Upper lobe of left lung (tissue), 6 donors: ENCODE results near the gene NCAPD2. TPM values are rescaled to one million over a fixed set of nuclear protein-coding genes. Genes with fewer than 3 reads are reported as not detected.
A peak's percentile ranks its signal among the peaks of the same experiment; 100 is the strongest.

Experiments used
- ATAC-seq, 2 donors: fragments of 200-7000 bp; cut with Tn5 transposase; one replicate each; pipeline ENCODE4 v1.9.1; 2022; ENCODE audit warnings: mild to moderate bottlenecking in 2 of 2, moderate library complexity in 2 of 2; ENCODE audit not compliant: low FRiP score in 2 of 2
- DNase-seq, 2 donors: peaks; one replicate each; pipeline ENCODE4 v3.0.0-alpha.2; 2019 to 2020
- H3K27ac ChIP-seq, 4 donors: fragments of 200-600 bp; sonication (generic); one replicate each; pipeline ENCODE4 v1.5.1; 2016 to 2019
- H3K27me3 ChIP-seq, 4 donors: fragments of 200-600 bp; sonication (generic); one replicate each; pipeline ENCODE4 v1.5.1; 2017 to 2019
- H3K36me3 ChIP-seq, 4 donors: fragments of 200-600 bp; sonication (generic); one replicate each; pipeline ENCODE4 v1.5.1; 2016 to 2019
- H3K4me1 ChIP-seq, 4 donors: fragments of 200-600 bp; sonication (generic); one replicate each; pipeline ENCODE4 v1.5.1; 2018 to 2019
- H3K4me3 ChIP-seq, 4 donors: fragments of 200-600 bp; sonication (generic); one replicate each; pipeline ENCODE4 v1.5.1; 2017 to 2019; ENCODE audit warnings: mild to moderate bottlenecking in 2 of 4, moderate library complexity in 1 of 4
- H3K9me3 ChIP-seq, 4 donors: fragments of 200-600 bp; sonication (generic); one replicate each; pipeline ENCODE4 v1.5.1; 2018 to 2019
- EP300 ChIP-seq, 4 donors: sonication (generic); formaldehyde crosslinking; IDR thresholded peaks; one replicate each; pipeline ENCODE4 v1.5.1; 2017; ENCODE audit warnings: antibody characterized with exemption in 4 of 4, control low read depth in 2 of 4
- POLR2A ChIP-seq, 4 donors: fragments of 450-650 bp; IDR thresholded peaks; one replicate each; pipeline ENCODE4 v1.5.1; 2016 to 2017; ENCODE audit warnings: antibody characterized with exemption in 4 of 4, mild to moderate bottlenecking in 2 of 4
- POLR2AphosphoS5 ChIP-seq, 2 donors: sonication (generic); formaldehyde crosslinking; IDR thresholded peaks; one replicate each; pipeline ENCODE4 v1.5.1; 2017; ENCODE audit warnings: antibody characterized with exemption in 2 of 2
- WGBS, 2 donors: methylation state at CpG; one replicate each; pipeline ENCODE4 v1.1.5; 2017 to 2018; 5-methylcytosine and 5-hydroxymethylcytosine counted together
- total RNA-seq, 6 donors: library from RNA; depleted of rRNA in 4 of 6; stranded (reverse); fragments of >200 nt in 4 of 6; gene quantifications; one replicate each; pipeline versions ENCODE4 v1.1.0 to v1.2.1, GENCODE V29; 2016 to 2021
- TF ChIP-seq, protein P1 (sequence below), 6 experiments: fragments of 450-650 bp in 4 of 6; fragments of 200-600 bp in 2 of 6; sonication (generic) in 2 of 6; IDR thresholded peaks; one replicate each; pipeline ENCODE4 v1.5.1; 2016 to 2019; ENCODE audit warnings: antibody characterized with exemption in 6 of 6
- donor health status: DM: no; HTN: no; CAD: no; lungs with moderate emphysema.
- donor health status: DM: no; HTN: yes; CAD: no; lungs with severe emphysema.

The NCAPD2 gene
- total RNA-seq, 6 donors from 2014 or later, result 15.4 to 43.0 (median 25.5) TPM

DNA sequence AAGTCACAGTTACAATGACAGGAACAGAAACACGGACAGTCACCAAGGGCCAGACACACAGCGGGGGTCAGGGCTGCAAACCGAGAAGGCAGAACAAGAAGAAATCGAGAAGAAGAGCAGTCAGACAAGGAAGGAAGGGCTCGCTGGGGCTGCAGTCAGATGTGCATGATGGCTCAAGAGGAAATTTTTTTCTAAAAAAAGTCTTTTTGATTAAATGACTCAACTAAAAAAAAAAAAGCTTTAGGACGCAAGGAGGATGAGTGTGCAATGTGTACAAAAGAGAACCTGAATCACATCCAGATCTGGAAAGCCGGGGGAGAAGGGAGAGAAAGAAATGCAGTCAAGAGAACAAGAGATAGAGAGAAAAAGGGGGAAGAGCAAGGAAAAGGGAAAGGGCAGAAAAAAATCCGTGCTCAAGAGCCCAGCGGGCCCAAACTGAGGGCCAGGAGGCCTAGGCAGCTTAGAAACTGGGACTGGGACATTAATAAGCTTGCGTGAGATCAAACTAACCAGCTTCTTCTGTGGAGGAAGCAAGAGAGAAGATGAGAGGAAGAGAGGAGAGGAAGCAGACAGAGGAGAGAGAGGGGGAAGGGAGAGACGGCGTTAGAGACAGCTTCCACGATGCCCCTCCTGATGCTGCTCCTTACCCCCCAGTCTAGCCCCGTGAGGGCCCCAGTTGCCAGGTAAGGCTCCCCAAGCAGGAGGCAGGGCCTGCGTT, 55.2 kb downstream of the NCAPD2 start:
- DNase-seq, result no peak
- Histone ChIP-seq H3K9me3 (no peaks in the 10 kb centered on the region), H3K27ac (peak overlapping the region; percentile 60 to 89 (median 84)), H3K36me3 (peaks cover 0 to 53% (median 28%) of the 10 kb centered on the region in 4 donors), H3K27me3 (no peaks in the 10 kb centered on the region), H3K4me3 (peak overlapping the region in 1 of 4 donors; percentile 17), H3K4me1 (peaks cover 40 to 56% (median 48%) of the 10 kb centered on the region in 4 donors)
- WGBS, 2 donors, result 71 to 74% methylated on average over 15 of the region's 15 CpGs
- peak in 1 of 2 donors; percentile 13 for ATAC-seq
- TF ChIP-seq POLR2A (IDR thresholded peaks at IDR 0.05) (no peak), POLR2AphosphoS5 (IDR thresholded peaks at IDR 0.05) (no peak), EP300 (IDR thresholded peaks at IDR 0.05) (no peak)
- TF ChIP-seq, protein P1, sequence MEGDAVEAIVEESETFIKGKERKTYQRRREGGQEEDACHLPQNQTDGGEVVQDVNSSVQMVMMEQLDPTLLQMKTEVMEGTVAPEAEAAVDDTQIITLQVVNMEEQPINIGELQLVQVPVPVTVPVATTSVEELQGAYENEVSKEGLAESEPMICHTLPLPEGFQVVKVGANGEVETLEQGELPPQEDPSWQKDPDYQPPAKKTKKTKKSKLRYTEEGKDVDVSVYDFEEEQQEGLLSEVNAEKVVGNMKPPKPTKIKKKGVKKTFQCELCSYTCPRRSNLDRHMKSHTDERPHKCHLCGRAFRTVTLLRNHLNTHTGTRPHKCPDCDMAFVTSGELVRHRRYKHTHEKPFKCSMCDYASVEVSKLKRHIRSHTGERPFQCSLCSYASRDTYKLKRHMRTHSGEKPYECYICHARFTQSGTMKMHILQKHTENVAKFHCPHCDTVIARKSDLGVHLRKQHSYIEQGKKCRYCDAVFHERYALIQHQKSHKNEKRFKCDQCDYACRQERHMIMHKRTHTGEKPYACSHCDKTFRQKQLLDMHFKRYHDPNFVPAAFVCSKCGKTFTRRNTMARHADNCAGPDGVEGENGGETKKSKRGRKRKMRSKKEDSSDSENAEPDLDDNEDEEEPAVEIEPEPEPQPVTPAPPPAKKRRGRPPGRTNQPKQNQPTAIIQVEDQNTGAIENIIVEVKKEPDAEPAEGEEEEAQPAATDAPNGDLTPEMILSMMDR (IDR thresholded peaks at IDR 0.05), result no peak

DNA sequence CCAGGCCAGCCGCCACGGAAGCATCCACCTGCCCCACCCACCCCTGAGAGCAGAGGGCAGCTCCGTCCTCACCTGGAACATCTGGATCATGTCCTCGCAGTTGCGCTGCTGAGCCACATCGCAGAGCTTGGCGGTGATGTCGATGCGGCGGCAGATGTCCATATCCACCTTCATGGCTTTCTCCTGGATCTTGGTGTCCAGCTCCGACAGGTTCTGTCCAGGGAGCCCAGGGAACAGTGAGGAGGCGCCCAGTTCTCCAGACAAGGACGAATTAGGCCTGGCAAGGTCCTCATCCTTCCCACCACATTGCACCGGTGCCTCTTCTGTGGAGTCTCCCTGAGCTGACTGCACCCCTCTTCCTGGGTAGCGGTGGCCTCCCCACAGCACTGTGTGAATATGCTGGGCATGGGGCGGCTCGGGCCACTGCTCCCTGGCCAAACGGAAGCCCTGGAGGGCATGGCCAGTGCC, 55.8 kb downstream of the NCAPD2 start:
- H3K36me3 ChIP-seq, result peaks cover 0 to 49% (median 25%) of the 10 kb centered on the region in 4 donors
- 93% methylated on average over 12 to 18 of the region's 18 CpGs for WGBS, 2 donors
- TF ChIP-seq EP300 (IDR thresholded peaks at IDR 0.05), result no peak
- TF ChIP-seq POLR2A (IDR thresholded peaks at IDR 0.05), result no peak
- TF ChIP-seq, protein P1 (IDR thresholded peaks at IDR 0.05), result no peak
- TF ChIP-seq POLR2AphosphoS5 (IDR thresholded peaks at IDR 0.05), result no peak
- no peak for DNase-seq
- H3K27me3 ChIP-seq, result no peaks in the 10 kb centered on the region
- peak overlapping the region in 1 of 4 donors; percentile 17 for H3K4me3 ChIP-seq
- H3K4me1 ChIP-seq, result peaks cover 46 to 62% (median 54%) of the 10 kb centered on the region in 4 donors
- peak overlapping the region; percentile 60 to 89 (median 84) for H3K27ac ChIP-seq
- H3K9me3 ChIP-seq, result no peaks in the 10 kb centered on the region
- ATAC-seq, result no peak

GRCh38 chr12:6550294-6551062, 56.6 kb downstream of the NCAPD2 start:
- no peaks in the 10 kb centered on the region for H3K27me3 ChIP-seq
- peaks cover 50 to 70% (median 58%) of the 10 kb centered on the region in 4 donors for H3K4me1 ChIP-seq
- TF ChIP-seq POLR2AphosphoS5 (IDR thresholded peaks at IDR 0.05), result peak in 1 of 2 donors; percentile 50
- TF ChIP-seq, protein P1 (IDR thresholded peaks at IDR 0.05), result no peak
- no peak for TF ChIP-seq EP300 (IDR thresholded peaks at IDR 0.05)
- peak in 1 of 4 donors; percentile 53 for TF ChIP-seq POLR2A (IDR thresholded peaks at IDR 0.05)
- peaks cover 0 to 46% (median 25%) of the 10 kb centered on the region in 4 donors for H3K36me3 ChIP-seq
- H3K4me3 ChIP-seq, result no peak overlapping the region
- H3K9me3 ChIP-seq, result no peaks in the 10 kb centered on the region
- WGBS, 2 donors, result 78 to 80% methylated on average over 19 to 24 of the region's 24 CpGs
- peak; percentile 75 to 81 for DNase-seq
- ATAC-seq, result peak in 1 of 2 donors; percentile 34
- peak overlapping the region; percentile 68 to 89 (median 84) for H3K27ac ChIP-seq

DNA sequence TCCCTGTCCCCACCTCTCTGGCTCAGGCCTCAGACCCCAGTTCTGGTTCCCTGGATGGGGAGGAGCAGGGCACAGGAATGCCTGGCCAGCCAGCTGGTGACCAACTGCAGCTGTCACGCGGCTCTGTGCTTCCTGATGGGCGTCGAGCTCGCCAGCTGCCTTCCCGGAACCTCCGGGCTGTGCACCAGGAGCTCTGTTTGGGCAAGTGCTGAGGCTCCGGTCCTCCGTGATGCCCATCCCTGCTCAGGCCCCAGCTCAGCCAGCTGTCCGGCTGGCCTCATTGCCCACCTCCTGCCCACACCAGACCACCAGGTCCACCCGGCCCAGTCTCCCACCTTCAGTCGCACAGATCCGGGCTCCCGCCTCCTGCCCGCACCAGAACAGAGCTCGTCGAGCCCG, 57.2 kb downstream of the NCAPD2 start:
- 55 to 94% methylated on average over 12 to 18 of the region's 18 CpGs for WGBS, 2 donors

More for the DNA sequence above, 57.2 kb downstream of the NCAPD2 start:
- H3K4me1 ChIP-seq, result peaks cover 51 to 72% (median 58%) of the 10 kb centered on the region in 4 donors
- peak overlapping the region in 1 of 4 donors; percentile 5 for H3K4me3 ChIP-seq
- ATAC-seq (peak in 1 of 2 donors; percentile 10), DNase-seq (peak; percentile 74 to 85)
- H3K27me3 ChIP-seq, result no peaks in the 10 kb centered on the region
- peak overlapping the region; percentile 68 to 89 (median 84) for H3K27ac ChIP-seq
- peaks cover 0 to 44% (median 25%) of the 10 kb centered on the region in 4 donors for H3K36me3 ChIP-seq
- no peaks in the 10 kb centered on the region for H3K9me3 ChIP-seq
- TF ChIP-seq EP300 (IDR thresholded peaks at IDR 0.05), result no peak
- TF ChIP-seq POLR2AphosphoS5 (IDR thresholded peaks at IDR 0.05), result peak; percentile 25 to 69
